H9 (cell line): ENCODE results near the gene CTDSP2. TPM values are rescaled to one million over a fixed set of nuclear protein-coding genes. Genes with fewer than 3 reads are reported as not detected.

ENCODE experiments used
- DNase-seq: peaks from one replicate; pipeline ENCODE4 v3.0.0-alpha.2; 2017
- H2AFZ ChIP-seq: one replicate; pipeline ENCODE4 v1.6.1; 2013; ENCODE audit warnings: mild to moderate bottlenecking, low read length, control low read depth, moderate library complexity
- H2AK5ac ChIP-seq: 2 replicates; pipeline ENCODE4 v1.6.1; 2013; ENCODE audit warnings: low read length, control low read depth, mixed read lengths; ENCODE audit not compliant: insufficient read length
- H2BK120ac ChIP-seq: one replicate; pipeline ENCODE4 v1.6.1; 2013; ENCODE audit warnings: low read depth, mild to moderate bottlenecking, low read length, control low read depth, inconsistent platforms; ENCODE audit not compliant: poor library complexity, severe bottlenecking
- H2BK12ac ChIP-seq: 2 replicates; pipeline ENCODE4 v1.6.1; 2013; ENCODE audit warnings: low read length, control low read depth, mixed read lengths, low read depth; ENCODE audit not compliant: insufficient read length
- H2BK15ac ChIP-seq: 2 replicates; pipeline ENCODE4 v1.6.1; 2013; ENCODE audit warnings: low read depth, low read length, control low read depth
- H2BK20ac ChIP-seq: one replicate; pipeline ENCODE4 v1.6.1; 2013; ENCODE audit warnings: low read depth, mild to moderate bottlenecking, low read length, control low read depth, inconsistent platforms; ENCODE audit not compliant: poor library complexity, severe bottlenecking
- H2BK5ac ChIP-seq: 2 replicates; pipeline ENCODE4 v1.6.1; 2013; ENCODE audit warnings: low read length, control low read depth, mixed read lengths; ENCODE audit not compliant: insufficient read length
- H3K14ac ChIP-seq: 2 replicates; pipeline ENCODE4 v1.6.1; 2013; ENCODE audit warnings: low read length, control low read depth; ENCODE audit not compliant: insufficient read depth
- H3K18ac ChIP-seq: 2 replicates; pipeline ENCODE4 v1.6.1; 2013; ENCODE audit warnings: low read depth, mild to moderate bottlenecking, mixed read lengths, low read length, control low read depth; ENCODE audit not compliant: insufficient read length
- H3K23ac ChIP-seq: 2 replicates; pipeline ENCODE4 v1.6.1; 2013; ENCODE audit warnings: low read length, control low read depth, mixed read lengths, low read depth; ENCODE audit not compliant: insufficient read length
- H3K23me2 ChIP-seq: 2 replicates; pipeline ENCODE4 v1.6.1; 2013; ENCODE audit warnings: low read depth, mild to moderate bottlenecking, mixed read lengths, low read length, control low read depth; ENCODE audit not compliant: insufficient read length, poor library complexity, severe bottlenecking
- H3K27ac ChIP-seq: 2 replicates; pipeline ENCODE4 v1.5.1; 2013; ENCODE audit warnings: low read length, control low read depth, mixed read lengths, low read depth; ENCODE audit not compliant: insufficient read length
- H3K27me3 ChIP-seq: 2 replicates; pipeline ENCODE4 v1.6.1; 2013; ENCODE audit warnings: low read length, control low read depth, inconsistent platforms; ENCODE audit not compliant: insufficient read depth
- H3K4ac ChIP-seq: 2 replicates; pipeline ENCODE4 v1.6.1; 2013; ENCODE audit warnings: low read depth, mild to moderate bottlenecking, control low read depth, inconsistent platforms, low read length, moderate library complexity
- H3K4me1 ChIP-seq: 2 replicates; pipeline ENCODE4 v1.6.1; 2013; ENCODE audit warnings: low read length, control low read depth, inconsistent platforms; ENCODE audit not compliant: insufficient read depth
- H3K4me2 ChIP-seq: 2 replicates; pipeline ENCODE4 v1.6.1; 2013; ENCODE audit warnings: low read length, control low read depth, mixed read lengths; ENCODE audit not compliant: insufficient read length, insufficient read depth
- H3K56ac ChIP-seq: 2 replicates; pipeline ENCODE4 v1.6.1; 2013; ENCODE audit warnings: low read depth, mild to moderate bottlenecking, mixed read lengths, low read length, control low read depth; ENCODE audit not compliant: insufficient read length
- H3K79me1 ChIP-seq: 2 replicates; pipeline ENCODE4 v1.6.1; 2013; ENCODE audit warnings: low read depth, mild to moderate bottlenecking, moderate library complexity, low read length, control low read depth, inconsistent platforms; ENCODE audit not compliant: insufficient read depth, poor library complexity, severe bottlenecking
- H3K79me2 ChIP-seq: 2 replicates; pipeline ENCODE4 v1.6.1; 2013; ENCODE audit warnings: low read length, control low read depth, inconsistent platforms; ENCODE audit not compliant: insufficient read depth
- H3K9ac ChIP-seq: 2 replicates; pipeline ENCODE4 v1.6.1; 2013; ENCODE audit warnings: low read length, control low read depth, mixed read lengths; ENCODE audit not compliant: insufficient read length; ENCODE audit errors: extremely low read depth
- H3K9me3 ChIP-seq: one replicate; pipeline ENCODE4 v1.6.1; 2013; ENCODE audit warnings: low read depth, low read length, inconsistent platforms; ENCODE audit not compliant: control insufficient read depth
- H3T11ph ChIP-seq: one replicate; pipeline ENCODE4 v1.6.1; 2013; ENCODE audit warnings: mild to moderate bottlenecking, low read length, control low read depth, inconsistent platforms
- H4K20me1 ChIP-seq: one replicate; pipeline ENCODE4 v1.6.1; 2013; ENCODE audit not compliant: control insufficient read depth, insufficient read length, insufficient read depth
- H4K5ac ChIP-seq: 2 replicates; pipeline ENCODE4 v1.6.1; 2013; ENCODE audit warnings: low read depth, mild to moderate bottlenecking, mixed read lengths, low read length, control low read depth; ENCODE audit not compliant: insufficient read length
- H4K8ac ChIP-seq: replicated peaks from 2 replicates; pipeline ENCODE4 v1.6.1; 2013; ENCODE audit warnings: low read length, control low read depth, mixed read lengths, low read depth; ENCODE audit not compliant: insufficient read length
- H4K91ac ChIP-seq: 2 replicates; pipeline ENCODE4 v1.6.1; 2013; ENCODE audit warnings: low read depth, mild to moderate bottlenecking, moderate library complexity, mixed read lengths, low read length, control low read depth; ENCODE audit not compliant: insufficient read length
- H3K27ac Mint-ChIP-seq, 3 experiments: 2 replicates in 2 of 3; 3 replicates in 1 of 3; pipeline ENCODE4 v1.8.0; 2020 to 2021; ENCODE audit warnings: mixed read lengths in 3 of 3, mild to moderate bottlenecking in 1 of 3, moderate library complexity in 1 of 3
- H3K27me3 Mint-ChIP-seq: 2 replicates; pipeline ENCODE4 v1.8.0; 2021; ENCODE audit warnings: low read depth, mild to moderate bottlenecking, moderate library complexity, mixed read lengths
- H3K36me3 Mint-ChIP-seq, 3 experiments: 2 replicates in 2 of 3; 3 replicates in 1 of 3; pipeline ENCODE4 v1.8.0; 2020 to 2021; ENCODE audit warnings: low read depth in 3 of 3, mixed read lengths in 3 of 3; ENCODE audit not compliant: insufficient read depth in 1 of 3
- H3K4me1 Mint-ChIP-seq, 2 experiments: 2 replicates each; pipeline ENCODE4 v1.8.0; 2020; ENCODE audit warnings: mixed read lengths in 2 of 2
- H3K4me3 Mint-ChIP-seq, 2 experiments: 2 replicates in 1 of 2; 3 replicates in 1 of 2; pipeline ENCODE4 v1.8.0; 2020 to 2021; ENCODE audit warnings: mild to moderate bottlenecking in 2 of 2, mixed read lengths in 2 of 2, moderate library complexity in 1 of 2
- H3K9me3 Mint-ChIP-seq, 2 experiments: 2 replicates in 1 of 2; 3 replicates in 1 of 2; pipeline ENCODE4 v1.8.0; 2020; ENCODE audit warnings: mild to moderate bottlenecking in 2 of 2, mixed read lengths in 2 of 2, moderate library complexity in 1 of 2
- CTCF ChIP-seq: fragments of 200-600 bp; sonication (generic); conservative IDR thresholded peaks from 3 replicates; pipeline ENCODE4 v1.8.0; 2021; ENCODE audit warnings: antibody characterized with exemption, mild to moderate bottlenecking
- WGBS: extraction: QIAGEN DNeasy Blood & Tissue Kit; methylation state at CpG from one replicate; pipeline ENCODE4 v1.1.7; 2013; ENCODE audit warnings: missing lambda C conversion rate, low lambda C conversion rate, mixed read lengths; ENCODE audit not compliant: insufficient read length; ENCODE audit errors: extremely low coverage; 5-methylcytosine and 5-hydroxymethylcytosine counted together
- total RNA-seq: library from RNA; stranded (reverse); gene quantifications from 2 replicates; pipeline ENCODE4 v1.2.1, GENCODE V29; 2021

CTDSP2 gene
- total RNA-seq, 1 experiment from 2014 or later, result 103 TPM

DNA sequence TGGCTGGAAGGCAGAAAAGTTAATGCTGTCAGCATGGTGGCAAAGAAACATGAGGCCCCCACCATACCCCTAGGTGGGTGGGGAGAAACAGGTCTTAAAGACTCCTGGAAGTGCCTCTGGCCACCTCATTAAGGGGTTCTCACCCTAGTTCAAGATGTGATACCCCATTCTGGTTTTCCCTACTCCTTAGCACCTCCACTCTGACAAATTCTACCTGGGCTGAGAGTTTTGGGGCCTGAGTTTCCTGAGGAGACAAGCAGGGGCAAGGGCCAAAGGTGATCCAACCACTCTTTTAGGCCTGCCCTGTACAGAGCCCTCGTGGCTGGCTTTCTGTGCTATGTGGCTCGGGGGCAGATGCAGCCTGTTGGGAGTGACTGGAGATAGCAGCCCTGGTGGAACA lies 20.1 kb downstream of the CTDSP2 start:
- peaks cover 52 to 78% (median 78%) of the 10 kb centered on the region in 3 experiments for H3K36me3 Mint-ChIP-seq
- Histone ChIP-seq H3T11ph (no peak overlapping the region), H4K8ac (no peak overlapping the region), H3K27ac (no peak overlapping the region), H2BK20ac (no peak overlapping the region), H2BK15ac (no peak overlapping the region), H3K9me3 (no peaks in the 10 kb centered on the region), H4K5ac (no peak overlapping the region), H3K27me3 (no peaks in the 10 kb centered on the region), H2BK5ac (no peak overlapping the region), H3K9ac (no peak overlapping the region), H3K14ac (no peak overlapping the region), H4K91ac (no peak overlapping the region), H2AFZ (no peak overlapping the region), H2BK120ac (no peak overlapping the region), H3K18ac (no peak overlapping the region), H3K79me2 (no peaks in the 10 kb centered on the region; the same call in 1 of the 2 replicates), H2AK5ac (no peak overlapping the region), H3K79me1 (no peaks in the 10 kb centered on the region), H3K4ac (no peak overlapping the region), H3K4me2 (no peak overlapping the region), H2BK12ac (no peak overlapping the region), H3K56ac (no peak overlapping the region), H3K23ac (no peak overlapping the region), H4K20me1 (no peaks in the 10 kb centered on the region), H3K4me1 (no peaks in the 10 kb centered on the region), H3K23me2 (no peaks in the 10 kb centered on the region)
- H3K4me1 Mint-ChIP-seq, result peaks cover under 1 to 4% of the 10 kb centered on the region in 2 experiments; a peak in 3 of 4 replicates
- H3K27ac Mint-ChIP-seq, result no peak overlapping the region
- no CpG with 5 or more reads among the region's 2 CpGs for WGBS
- no peaks in the 10 kb centered on the region; the same call in 1 of the 2 replicates for H3K27me3 Mint-ChIP-seq
- H3K9me3 Mint-ChIP-seq, result no peaks in the 10 kb centered on the region
- no peak for DNase-seq
- no peak for TF ChIP-seq CTCF
- no peak overlapping the region for H3K4me3 Mint-ChIP-seq
